Measurements from ENCODE around the gene WASF2. TPM values are rescaled to one million over a fixed set of nuclear protein-coding genes. Genes with fewer than 3 reads are reported as not detected.

WASF2 gene
- total RNA-seq, 1 experiment from 2014 or later: 20.7 TPM

DNA sequence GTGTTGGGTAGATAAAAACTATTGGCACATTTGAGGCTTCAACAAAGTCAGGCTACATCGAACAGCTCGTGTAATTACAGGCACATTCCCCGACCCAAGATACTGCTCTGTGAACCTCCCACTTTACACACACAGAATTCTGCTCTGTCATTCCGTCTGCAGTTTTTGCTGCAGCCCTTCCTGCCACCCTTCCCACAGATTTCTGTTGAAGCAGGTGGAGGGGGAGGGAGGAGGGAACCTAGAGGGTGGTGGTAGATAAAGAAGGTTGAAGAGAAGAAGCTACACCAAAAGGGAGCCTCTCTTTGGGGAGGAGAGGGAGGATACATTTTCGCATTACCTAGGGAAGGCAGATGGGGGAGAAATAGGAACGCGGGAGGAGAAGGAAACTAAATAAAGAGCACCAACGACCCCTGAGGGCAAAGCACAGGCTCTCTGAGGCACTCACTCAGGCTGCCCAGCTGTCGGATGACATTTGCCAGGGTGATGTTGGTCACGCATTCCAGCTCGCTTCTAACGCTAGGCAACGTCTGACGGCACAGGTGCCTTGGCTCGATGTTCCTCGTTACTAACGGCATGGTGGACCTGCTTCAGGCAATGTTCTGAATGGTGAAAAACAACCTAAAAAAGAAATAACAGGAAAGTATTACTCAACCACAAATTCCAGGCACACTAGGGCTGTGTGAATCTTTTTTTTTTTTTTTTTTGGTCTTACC is 61.5 kb downstream of the WASF2 start:
- peaks cover 7% of the 10 kb centered on the region for H3F3A ChIP-seq (ENCODE audit: low read length, unreplicated experiment)
- no TSS peak for BruUV-seq (replicated peaks)
- H2AFZ ChIP-seq (ENCODE audit: low read length): no peak overlapping the region
- DNase-seq (no peak), ATAC-seq (no peak)
- H3K79me2 ChIP-seq (ENCODE audit: low read length): peaks cover 53% of the 10 kb centered on the region
- H3K4me3 ChIP-seq (ENCODE audit: low read length): no peak overlapping the region
- ChIA-PET CTCF (no interaction called here), POLR2A (ENCODE audit: unreplicated experiment) (no interaction called here)
- no peak overlapping the region for H3K27ac ChIP-seq (ENCODE audit: low read length)
- intact Hi-C loops (cut with micrococcal nuclease): no loop called here
- no peaks in the 10 kb centered on the region for H3K9me3 ChIP-seq (ENCODE audit: low read length)
- no peaks in the 10 kb centered on the region for H3K4me1 ChIP-seq (ENCODE audit: insufficient read depth, low read length)
- TF ChIP-seq CTCF (conservative IDR thresholded peaks at IDR 0.05; ENCODE audit: low read depth, low read length) (no peak), EZH2 (IDR thresholded peaks at IDR 0.05; ENCODE audit: low read length, unreplicated experiment) (no peak), EZH2phosphoT487 (IDR thresholded peaks at IDR 0.05; ENCODE audit: borderline replicate concordance, low read length) (no peak)
- no peak overlapping the region for H3K4me2 ChIP-seq (ENCODE audit: low read length)
- no peaks in the 10 kb centered on the region for H3K9me2 ChIP-seq (replicated peaks; ENCODE audit: low read length)
- no peaks in the 10 kb centered on the region for H3K27me3 ChIP-seq (ENCODE audit: low read length)
- no peaks in the 10 kb centered on the region for H4K20me1 ChIP-seq (ENCODE audit: low read length)
- no peak overlapping the region for H3K9ac ChIP-seq (ENCODE audit: low read length)
- H3K36me3 ChIP-seq (ENCODE audit: low read depth, low read length): peaks cover 24% of the 10 kb centered on the region

- CTCF ChIA-PET: no interaction called here
- intact Hi-C loops (cut with micrococcal nuclease): no loop called here
- TF ChIP-seq CTCF (conservative IDR thresholded peaks at IDR 0.05; ENCODE audit: low read depth, low read length) (no peak), EZH2phosphoT487 (IDR thresholded peaks at IDR 0.05; ENCODE audit: borderline replicate concordance, low read length) (no peak), EZH2 (IDR thresholded peaks at IDR 0.05; ENCODE audit: low read length, unreplicated experiment) (no peak)
Observed at GRCh38 chr1:27427816-27428315, 62.1 kb downstream of the WASF2 start.

GRCh38 chr1:27427329-27427728 is 62.6 kb downstream of the WASF2 start:
- no peak for TF ChIP-seq EZH2 (IDR thresholded peaks at IDR 0.05; ENCODE audit: low read length, unreplicated experiment)
- no peak for TF ChIP-seq CTCF (conservative IDR thresholded peaks at IDR 0.05; ENCODE audit: low read depth, low read length)
- no peak for TF ChIP-seq EZH2phosphoT487 (IDR thresholded peaks at IDR 0.05; ENCODE audit: borderline replicate concordance, low read length)
- Histone ChIP-seq H2AFZ (ENCODE audit: low read length) (no peak overlapping the region), H3K9me3 (ENCODE audit: low read length) (no peaks in the 10 kb centered on the region), H3K27ac (ENCODE audit: low read length) (no peak overlapping the region), H3K4me2 (ENCODE audit: low read length) (no peak overlapping the region), H3K4me3 (ENCODE audit: low read length) (no peak overlapping the region), H3F3A (ENCODE audit: low read length, unreplicated experiment) (peaks cover 7% of the 10 kb centered on the region), H4K20me1 (ENCODE audit: low read length) (no peaks in the 10 kb centered on the region), H3K4me1 (ENCODE audit: insufficient read depth, low read length) (no peaks in the 10 kb centered on the region), H3K9ac (ENCODE audit: low read length) (no peak overlapping the region), H3K9me2 (replicated peaks; ENCODE audit: low read length) (no peaks in the 10 kb centered on the region), H3K27me3 (ENCODE audit: low read length) (no peaks in the 10 kb centered on the region), H3K79me2 (ENCODE audit: low read length) (peaks cover 47% of the 10 kb centered on the region), H3K36me3 (ENCODE audit: low read depth, low read length) (peaks cover 24% of the 10 kb centered on the region)
- POLR2A ChIA-PET (ENCODE audit: unreplicated experiment): interaction anchor here (0.6 kb wide), 1 partner anchor 297 kb away, joined by 24 read pairs; no protein-coding TSS in a partner anchor
- DNase-seq: no peak
- BruUV-seq (replicated peaks): no TSS peak
- ATAC-seq: no peak
- CTCF ChIA-PET: no interaction called here
- intact Hi-C loops (cut with micrococcal nuclease): no loop called here

More at GRCh38 chr1:27427816-27428315, 62.1 kb downstream of the WASF2 start:
- H3K79me2 ChIP-seq (ENCODE audit: low read length): peaks cover 51% of the 10 kb centered on the region
- ATAC-seq: no peak; the same call in 1 of the 2 replicates
- no peak overlapping the region for H3K4me2 ChIP-seq (ENCODE audit: low read length)
- peaks cover 24% of the 10 kb centered on the region for H3K36me3 ChIP-seq (ENCODE audit: low read depth, low read length)
- H3K4me1 ChIP-seq (ENCODE audit: insufficient read depth, low read length): no peaks in the 10 kb centered on the region
- no peak overlapping the region for H3K27ac ChIP-seq (ENCODE audit: low read length)
- no peaks in the 10 kb centered on the region for H3K9me3 ChIP-seq (ENCODE audit: low read length)
- H3F3A ChIP-seq (ENCODE audit: low read length, unreplicated experiment): peaks cover 7% of the 10 kb centered on the region
- H3K4me3 ChIP-seq (ENCODE audit: low read length): no peak overlapping the region
- no peak overlapping the region for H3K9ac ChIP-seq (ENCODE audit: low read length)
- BruUV-seq (replicated peaks): no TSS peak
- no peaks in the 10 kb centered on the region for H3K9me2 ChIP-seq (replicated peaks; ENCODE audit: low read length)
- H2AFZ ChIP-seq (ENCODE audit: low read length): no peak overlapping the region
- POLR2A ChIA-PET (ENCODE audit: unreplicated experiment): interaction anchor here (0.6 kb wide), 1 partner anchor 296 kb away, joined by 24 read pairs; no protein-coding TSS in a partner anchor
- H3K27me3 ChIP-seq (ENCODE audit: low read length): no peaks in the 10 kb centered on the region
- no peaks in the 10 kb centered on the region for H4K20me1 ChIP-seq (ENCODE audit: low read length)
- no peak for DNase-seq

Measured in PC-3 (cell line).